Brain pericyte (primary cell): ENCODE results near the gene CTIF.

Experiments used
- DNase-seq: peaks from one replicate; pipeline ENCODE4 v3.0.0-alpha.2; 2012; ENCODE audit warnings: low read depth, low spot score

The CTIF gene

DNA sequence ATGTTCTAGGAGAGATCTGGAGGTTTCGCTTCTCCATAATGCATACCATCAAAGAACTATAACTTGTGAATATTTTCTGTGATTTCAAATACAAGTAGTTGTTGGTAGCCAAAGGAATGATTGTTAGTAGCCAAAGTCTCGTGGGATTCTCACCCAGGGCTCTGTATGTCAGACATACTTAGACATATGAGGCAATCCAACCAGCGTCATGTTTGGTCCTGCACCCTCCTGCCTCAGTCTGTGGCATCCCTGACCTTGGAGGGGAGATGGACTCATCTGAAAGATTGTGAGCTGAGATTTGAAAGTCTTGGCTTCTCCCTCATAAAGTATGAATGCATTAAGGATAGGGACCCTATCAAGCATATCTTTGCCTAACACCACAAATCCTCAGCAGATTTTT lies 81.2 kb downstream of the CTIF start:
- DNase-seq = no peak

DNA sequence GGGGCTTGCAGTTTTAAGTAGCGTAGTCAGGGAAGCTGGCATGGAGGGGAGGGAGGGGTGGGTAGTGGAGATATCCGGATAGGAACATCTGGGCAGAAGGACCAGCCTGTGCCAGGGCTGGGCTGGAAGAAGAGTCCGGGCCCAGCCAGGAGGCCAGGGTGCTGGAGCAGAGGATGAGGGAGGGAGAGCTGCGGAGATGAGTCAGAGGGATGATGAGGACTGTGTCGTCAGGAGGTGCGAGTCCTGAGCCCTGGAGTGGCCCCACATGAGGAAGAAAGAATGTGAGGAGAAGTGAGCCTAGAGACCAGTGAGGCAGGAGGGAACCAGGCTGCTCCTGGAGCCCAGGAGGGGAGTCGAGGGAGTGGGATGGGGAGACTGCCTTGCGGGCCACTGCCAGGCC lies 82.4 kb downstream of the CTIF start:
- no peak for DNase-seq

DNA sequence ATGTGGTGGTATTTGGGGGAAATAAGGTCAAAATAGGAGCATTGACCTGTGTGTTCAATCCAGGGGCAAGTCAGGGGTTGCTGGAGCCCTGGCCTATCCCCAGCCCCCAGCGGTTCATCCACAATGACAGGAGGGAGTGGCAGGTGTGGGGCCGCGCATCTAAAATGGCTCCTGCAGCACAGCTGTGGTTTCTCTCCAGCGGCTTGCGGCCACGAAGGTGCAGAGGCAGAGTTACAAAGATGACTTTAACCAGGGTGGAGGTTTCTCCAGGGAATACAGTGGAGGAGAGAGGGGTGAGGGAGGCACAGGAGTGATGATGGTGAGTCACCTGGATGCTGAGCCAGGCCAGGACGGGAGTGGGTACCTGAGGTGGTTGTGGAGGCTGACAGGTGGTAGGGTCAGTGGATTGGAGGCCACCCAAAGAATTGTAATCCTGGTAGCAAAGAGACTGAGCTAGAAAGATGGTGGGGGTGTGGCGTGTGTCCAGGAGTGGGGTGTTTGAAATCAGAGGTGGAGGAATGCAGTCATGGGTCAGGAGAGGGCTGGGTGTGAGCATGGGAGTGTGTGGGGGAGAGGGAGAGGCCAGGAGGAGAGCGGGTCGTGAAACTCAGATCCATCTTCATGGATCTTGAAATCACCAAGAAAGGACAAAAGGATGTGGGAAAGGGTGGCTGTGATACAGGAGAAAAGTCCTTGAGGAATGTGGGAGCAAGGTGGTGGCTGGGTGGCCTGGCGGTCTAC lies 83.2 kb downstream of the CTIF start:
- no peak for DNase-seq

DNA sequence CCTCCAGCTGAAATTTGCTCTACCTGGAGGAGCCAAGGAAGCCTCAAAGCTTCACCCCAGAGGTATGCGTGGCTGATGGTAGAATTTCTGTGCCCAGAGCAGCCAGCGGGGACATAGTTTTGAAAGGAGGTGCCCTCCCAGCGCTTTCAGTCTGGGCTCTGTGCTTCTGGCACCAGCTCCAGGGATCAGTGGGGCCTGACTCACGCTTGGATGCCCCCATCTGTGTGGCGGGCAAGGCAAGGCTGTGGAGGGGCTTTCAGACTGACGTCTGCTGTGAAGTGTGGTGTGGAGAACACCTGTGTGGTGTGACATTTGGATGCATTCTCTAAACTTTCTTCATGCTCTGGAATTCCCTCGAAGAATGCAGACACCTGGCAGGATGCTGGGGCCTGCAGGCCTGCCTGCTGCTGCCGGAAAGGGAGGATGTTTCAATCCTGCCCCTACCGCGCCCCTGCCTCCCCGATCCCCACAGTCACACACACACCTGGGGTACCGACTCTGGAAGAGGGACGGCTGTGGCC lies 84.1 kb downstream of the CTIF start:
- no peak for DNase-seq

- DNase-seq = no peak
Measured at GRCh38 chr18:48623468-48624235, 84.8 kb downstream of the CTIF start.

DNA sequence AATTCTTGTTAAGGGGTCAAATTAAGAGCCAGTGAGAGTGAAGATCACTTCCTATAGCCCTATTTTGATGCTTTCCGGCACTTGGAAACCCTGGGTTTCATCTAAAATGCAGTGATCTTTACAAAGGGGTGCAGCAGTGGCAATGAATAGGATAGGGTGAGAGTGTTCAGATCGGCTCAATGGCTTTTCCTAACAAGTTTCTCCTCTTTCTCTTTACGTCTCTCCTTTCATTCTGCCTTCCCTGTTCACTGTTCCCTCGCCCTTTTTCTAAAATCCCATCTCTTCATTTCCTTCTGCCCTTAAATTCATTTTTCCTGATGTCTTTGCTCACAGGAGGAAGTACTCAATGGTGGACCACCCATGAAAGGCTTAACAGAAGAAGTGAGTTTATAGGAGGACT lies 86.0 kb downstream of the CTIF start:
- DNase-seq = no peak

DNA sequence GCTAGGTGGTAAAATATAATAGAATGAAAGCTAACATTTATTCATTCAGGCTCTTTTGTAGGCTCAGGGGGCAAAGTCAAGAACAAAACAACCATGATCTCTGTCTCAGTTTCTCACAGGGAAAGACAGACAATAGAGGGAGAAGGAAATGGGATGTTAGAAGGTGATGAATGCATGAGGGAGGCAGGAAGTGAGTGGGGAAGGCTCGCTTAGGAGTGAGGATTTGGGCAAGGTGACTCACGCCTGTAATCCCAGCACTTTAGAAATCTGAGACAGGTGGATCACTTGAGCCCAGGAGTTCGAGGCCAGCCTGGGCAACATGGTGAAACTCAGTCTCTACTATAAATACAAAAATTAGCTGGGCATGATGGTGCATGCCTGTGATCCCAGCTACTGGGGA lies 88.4 kb downstream of the CTIF start:
- no peak for DNase-seq

DNA sequence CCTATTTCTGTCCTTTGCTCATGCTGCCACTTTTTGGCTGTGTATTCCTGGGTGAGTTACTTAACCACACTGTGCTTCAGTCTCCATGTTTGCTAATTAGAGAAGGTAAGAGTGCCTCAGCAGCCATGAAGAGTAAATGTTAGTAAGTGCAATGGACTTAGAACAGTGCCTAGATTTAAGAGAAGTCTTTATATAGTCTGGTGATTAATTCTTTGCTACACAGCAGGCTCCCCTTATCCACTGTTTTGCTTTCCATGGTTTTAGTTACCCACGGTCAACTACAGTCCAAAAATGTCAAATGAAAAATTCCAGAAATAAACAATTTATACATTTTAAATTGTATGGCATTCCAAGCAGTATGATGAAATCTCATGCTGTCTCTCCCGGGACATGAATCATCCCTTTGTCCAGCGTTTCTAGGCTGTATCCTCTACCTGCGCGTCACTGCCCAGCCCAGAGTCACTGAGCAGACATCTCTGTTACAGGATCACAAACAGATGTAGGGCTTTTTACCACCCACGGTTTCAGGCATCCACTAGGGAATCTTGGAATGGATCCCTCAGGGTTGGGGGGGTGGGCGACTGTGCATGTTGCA lies 91.0 kb downstream of the CTIF start:
- DNase-seq = peak; percentile 88

DNA sequence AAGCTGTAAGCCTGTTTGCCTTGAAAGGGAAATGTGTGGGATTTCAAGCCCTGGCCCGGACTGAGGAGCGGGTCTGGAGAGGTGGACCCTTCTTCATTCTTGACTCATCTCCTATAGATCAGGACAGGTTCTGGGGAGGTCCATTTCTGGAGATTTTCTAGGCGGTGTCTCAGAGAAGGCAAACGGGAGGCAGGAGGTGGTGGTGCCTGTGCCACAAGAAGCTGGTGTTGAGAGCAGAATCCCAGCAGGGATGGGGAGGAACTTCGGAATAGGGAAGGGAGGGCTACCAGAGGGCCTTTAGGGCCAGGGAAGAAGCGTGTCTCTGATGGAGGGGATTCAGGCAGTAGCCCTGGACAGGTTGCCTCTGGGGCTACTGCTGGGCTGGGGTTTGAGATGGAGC lies 93.0 kb downstream of the CTIF start:
- no peak for DNase-seq

DNA sequence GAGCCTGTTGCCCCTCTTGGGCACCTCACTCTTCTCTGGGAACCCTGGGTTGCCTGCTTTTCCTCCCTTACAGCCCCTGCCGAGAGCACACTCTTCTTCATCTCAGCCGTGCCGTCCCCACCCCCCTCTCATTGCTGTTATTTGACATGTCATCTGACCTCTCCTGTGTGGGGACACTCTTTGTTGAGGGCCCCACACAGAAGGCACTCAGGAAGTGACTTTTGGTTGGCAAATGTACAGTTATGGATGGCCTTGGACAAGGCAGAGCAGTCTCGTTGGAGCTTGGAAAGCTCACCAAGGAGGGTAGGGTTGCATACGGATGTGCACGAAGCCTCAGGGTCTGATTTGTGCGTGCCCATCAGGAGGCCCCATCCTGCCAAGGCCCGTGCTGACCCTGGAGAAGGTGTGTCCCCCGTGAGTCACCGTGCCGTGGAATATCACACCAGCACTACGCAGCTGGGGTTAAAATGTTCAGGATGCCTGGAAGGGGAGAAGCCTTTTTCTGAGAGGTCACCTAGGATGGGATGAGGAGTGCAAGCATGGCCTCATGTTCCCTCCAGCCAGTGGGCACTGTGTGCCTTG lies 93.9 kb downstream of the CTIF start:
- DNase-seq = no peak

DNA sequence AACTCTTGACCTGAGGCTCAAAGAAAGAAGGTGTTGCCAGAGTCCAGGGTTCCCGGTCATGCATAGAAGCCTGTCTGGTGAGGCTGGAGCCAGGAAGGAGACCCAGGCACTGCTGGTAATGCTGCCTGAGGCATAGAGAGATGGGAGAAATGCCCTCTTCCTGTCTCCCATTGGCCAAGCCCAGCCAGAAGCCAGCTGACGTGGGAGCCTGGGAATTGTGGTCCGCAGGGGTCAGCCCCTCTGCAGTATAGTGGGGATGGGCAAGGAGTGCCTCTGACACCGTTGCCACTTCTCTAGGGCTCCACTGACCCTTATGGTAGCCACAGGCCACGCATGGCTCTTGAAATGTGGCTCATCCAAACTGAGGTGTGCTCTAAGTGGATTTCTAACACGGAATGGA lies 95.7 kb downstream of the CTIF start:
- DNase-seq = no peak

GRCh38 chr18:48634975-48635374 lies 96.1 kb downstream of the CTIF start:
- no peak for DNase-seq

- no peak for DNase-seq
Measured at GRCh38 chr18:48635806-48636205, 97.0 kb downstream of the CTIF start.

- DNase-seq = no peak
Measured at GRCh38 chr18:48636436-48636835, 97.6 kb downstream of the CTIF start.

DNA sequence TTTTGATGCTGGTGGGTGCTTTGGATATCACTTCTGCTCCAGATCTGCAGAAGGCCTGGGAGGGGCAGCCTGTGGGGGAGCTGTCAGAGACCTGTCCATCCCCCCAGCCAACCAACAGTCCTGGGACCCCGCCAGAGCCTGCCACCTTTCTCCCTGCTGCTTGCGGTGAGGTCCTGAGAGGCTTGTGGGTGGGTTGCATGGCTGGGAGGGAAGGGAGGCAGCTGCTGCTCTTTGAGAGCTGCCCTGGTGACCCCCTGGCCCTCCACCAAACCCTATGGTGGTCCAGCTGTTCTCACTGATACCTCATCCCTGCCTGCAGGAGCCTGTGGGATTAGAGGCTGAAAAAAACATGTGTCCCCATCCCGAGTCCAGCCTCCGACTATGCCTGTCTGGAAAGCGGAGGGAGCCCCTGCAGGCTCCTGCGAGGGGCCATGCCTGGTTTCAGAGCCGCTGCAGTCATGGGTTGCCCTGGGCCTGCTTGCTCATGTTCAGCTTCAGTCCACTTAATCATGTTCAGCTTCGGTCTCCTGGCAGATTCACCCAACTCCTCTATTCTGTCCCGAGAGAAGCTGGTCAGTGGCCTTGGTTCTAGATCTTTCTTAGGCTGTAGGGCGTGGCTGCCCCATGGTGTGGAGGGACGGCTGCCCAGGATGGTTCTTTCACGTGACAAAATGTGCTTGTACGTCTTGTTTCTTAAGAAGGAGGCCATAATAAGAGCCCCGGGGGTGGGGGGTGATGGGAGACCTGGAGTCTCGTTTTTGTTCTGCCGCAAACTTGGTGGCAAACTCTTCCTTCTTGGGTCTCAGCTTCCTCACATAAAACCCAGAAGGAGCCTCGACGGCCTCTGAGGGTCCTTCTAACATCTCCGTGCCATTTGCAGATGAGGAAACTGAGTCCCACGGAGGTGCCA lies 98.5 kb downstream of the CTIF start:
- no peak for DNase-seq

- DNase-seq = no peak
Measured at GRCh38 chr18:48638451-48638850, 99.6 kb downstream of the CTIF start.

GRCh38 chr18:48638896-48639771 lies 100.3 kb downstream of the CTIF start:
- no peak for DNase-seq

DNA sequence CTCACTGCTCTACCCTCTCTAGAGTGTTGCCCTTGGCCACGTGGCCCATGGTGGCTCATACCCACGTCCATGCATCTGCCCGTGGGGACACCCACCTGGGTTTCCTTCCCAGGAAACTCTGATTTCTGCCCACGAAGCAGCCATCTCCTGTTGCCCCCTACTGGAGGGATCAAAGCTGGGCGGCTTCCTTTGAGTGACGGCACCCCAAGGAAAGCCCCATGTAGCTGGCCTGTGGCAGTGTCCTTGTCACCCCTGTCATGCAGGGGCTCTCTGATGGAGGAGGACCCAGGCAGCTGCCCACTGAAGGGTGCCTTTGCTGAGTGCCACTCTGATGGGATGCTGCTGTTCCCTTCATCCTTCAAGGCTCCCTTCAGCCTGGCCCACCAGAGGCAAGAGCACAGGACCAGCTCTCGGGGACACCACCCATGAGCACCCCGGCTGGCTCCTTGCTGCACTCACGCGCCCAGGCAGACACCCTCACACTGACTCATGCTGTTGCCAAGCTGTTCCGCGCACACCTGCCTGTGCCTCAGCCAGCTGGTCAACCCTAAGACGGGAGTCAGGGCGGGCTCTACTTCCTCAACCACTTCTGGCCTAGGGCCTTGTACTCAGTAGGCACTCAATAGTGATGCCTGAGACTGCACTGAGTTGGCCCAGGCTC lies 101.1 kb downstream of the CTIF start:
- DNase-seq = no peak

DNA sequence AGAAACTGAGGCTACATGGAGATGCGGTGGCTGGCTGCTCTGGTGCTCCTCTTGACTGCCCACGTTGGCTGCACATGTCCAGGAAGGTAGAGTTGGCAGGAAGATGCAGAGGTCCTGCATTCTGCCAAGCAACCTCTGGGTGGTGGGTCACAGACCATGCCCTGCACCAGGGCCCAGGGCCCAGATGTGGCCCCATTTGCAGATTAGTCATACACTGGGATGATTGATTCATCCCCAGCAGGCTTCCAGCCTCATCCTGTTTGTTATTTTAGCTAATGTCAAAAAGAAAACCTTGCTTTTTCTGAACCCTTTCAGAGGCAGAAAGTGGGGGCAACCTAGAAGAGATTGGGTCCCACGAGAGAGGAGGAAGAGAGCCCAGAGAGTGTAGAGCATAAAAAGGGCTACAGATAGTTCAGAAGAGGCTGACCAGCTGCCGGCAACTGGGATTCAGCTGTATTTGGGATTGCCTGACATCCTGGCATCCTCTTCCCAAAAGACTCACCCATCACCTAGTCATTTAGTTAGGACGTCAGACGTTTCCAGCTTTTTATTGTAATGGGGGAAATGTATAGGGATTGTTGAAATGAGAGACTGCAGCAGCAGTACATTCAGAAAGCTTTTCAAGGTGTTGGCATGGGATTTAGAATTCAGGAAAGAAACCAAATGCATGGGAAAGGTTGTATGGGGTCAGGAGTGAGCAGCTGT lies 101.9 kb downstream of the CTIF start:
- DNase-seq = no peak
